NB4 (cell line): ENCODE data around the gene THAP12.

Source experiments
- CTCF ChIP-seq: IDR thresholded peaks from one replicate; pipeline ENCODE4 v1.5.1; 2012; ENCODE audit warnings: low read depth, low read length
- MAX ChIP-seq: IDR thresholded peaks from 2 replicates; pipeline ENCODE4 v1.6.1; 2011; ENCODE audit warnings: low read depth, low read length
- MYC ChIP-seq: IDR thresholded peaks from 2 replicates; pipeline ENCODE4 v1.6.1; 2011; ENCODE audit warnings: low read depth, low read length
- POLR2A ChIP-seq: IDR thresholded peaks from 2 replicates; pipeline ENCODE4 v1.6.1; 2011; ENCODE audit warnings: mild to moderate bottlenecking; ENCODE audit not compliant: insufficient read length; ENCODE audit errors: extremely low read depth

- TF ChIP-seq POLR2A (no peak), CTCF (no peak), MAX (no peak), MYC (no peak)
Observed at GRCh38 chr11:76329084-76329648, 51.8 kb downstream of the THAP12 start.
